ENCODE results near the gene MISFA.
"Not testable (repeated sequence)": the region's sequence is repeated elsewhere in the genome, so short reads cannot be mapped to it uniquely, and the experiment has no call there.

MISFA gene

DNA sequence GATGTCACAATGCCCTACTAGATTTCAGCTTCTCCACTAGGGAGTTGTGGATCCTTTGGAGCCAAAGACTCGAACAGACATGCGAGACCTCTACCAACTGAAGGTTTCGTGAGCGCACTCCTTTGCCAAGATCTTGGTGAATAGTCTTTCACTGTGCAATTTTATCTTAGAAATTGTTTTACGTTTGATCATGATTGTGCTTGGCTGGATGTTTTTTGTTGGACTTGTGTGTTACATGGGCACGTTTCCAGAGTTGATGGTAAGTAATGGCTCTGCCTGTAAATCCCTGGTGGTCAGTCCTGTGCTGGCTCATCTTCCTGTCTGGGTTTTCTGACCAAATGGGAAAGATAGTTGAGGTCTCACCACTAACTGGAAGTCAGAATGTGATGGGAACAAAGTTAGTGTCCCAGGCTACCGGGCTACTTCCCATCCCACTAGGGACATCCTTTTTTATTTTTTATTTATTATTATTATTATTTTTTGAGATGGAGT, at the start of gene MISFA:
Gene MISFA (plus strand): TSS at position 51 of the 492 bp plus-strand sequence. CDS start 140 bp downstream, at position 191.
- DNase-seq = no peak

DNA sequence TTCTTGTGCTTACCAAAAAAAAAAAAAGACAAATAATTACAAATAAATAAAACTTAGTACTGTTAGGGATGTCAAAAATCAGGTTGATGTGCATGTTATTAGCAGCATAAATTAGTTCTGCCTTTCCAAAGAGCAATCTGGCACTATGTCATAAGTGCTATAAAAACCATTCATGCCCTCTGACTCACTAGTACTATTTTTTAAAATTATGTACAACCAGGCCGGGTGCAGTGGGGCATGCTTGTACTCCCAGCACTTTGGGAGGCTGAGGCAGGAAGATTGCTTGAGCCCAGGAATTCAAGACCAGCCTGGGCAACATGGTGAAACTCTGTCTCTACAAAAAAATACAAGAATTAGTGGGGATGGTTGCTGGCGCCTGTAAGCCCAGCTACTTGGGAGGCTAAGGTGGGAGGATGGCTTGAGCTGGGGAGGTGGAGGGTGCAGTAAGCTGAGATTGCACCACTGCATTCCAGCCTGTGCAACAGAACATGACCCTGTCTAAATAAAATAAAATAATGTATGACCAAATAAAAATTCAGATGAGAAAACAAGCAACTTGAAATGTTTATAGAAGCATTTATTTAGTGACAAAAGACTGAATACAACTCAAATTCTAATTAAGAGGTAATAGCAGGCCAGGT, 36.4 kb upstream of the MISFA start:
- DNase-seq = no peak

DNA sequence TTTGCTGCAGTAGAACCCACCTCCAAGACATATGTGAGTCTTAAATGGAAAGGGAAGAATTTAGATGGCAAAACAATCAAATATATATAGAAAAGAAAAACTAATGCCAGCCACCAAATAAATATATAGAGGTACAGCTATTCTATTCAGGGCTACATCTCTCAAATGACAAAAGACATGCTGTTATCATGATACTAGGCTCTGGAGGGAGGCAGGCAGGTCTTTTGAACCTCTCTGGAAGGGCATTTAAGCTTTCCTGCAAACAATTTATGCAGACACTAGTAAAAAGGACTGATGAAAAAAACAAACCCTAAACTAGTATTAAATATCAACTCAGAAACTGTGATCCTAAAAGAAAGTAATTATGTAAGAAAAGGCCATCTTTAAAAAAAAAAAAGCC, 35.4 kb upstream of the MISFA start:
- no peak for DNase-seq

DNA sequence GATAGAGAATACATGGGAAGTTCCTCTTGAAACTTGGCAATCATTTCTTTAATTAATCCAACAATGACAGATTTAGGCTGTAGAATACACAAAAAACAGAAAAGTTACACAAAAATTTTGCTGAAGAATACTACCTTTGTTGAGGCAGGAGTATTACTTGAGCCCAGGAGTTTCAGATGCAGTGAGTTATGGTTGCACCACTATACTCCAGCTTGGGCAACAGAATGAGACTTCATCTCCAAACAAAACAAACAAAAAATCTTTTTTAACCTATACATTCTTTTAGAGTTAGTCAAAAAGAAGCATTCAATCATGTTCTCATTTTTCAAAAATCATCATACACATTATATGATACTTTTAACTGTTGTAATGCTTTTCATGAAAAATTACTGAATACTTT, 33.2 kb upstream of the MISFA start:
- DNase-seq = no peak

DNA sequence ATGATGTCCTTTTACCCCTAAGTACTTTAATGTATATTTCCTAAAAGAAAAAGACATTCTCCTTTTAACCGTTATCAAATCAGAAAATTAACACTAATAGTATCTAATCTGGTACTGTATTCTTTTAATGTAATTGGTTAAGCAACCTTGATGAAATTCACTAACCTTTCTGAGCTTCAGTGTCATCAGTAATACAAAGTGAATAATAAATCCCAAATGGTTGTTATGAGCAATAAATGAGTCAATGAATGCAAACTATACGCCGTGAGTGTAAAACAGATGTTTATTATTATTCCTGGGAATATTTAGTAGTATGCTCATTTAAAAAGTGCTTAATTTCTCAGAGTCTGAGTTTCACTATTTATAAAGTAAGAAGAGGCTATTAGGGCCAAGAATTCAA, 32.5 kb upstream of the MISFA start:
- no peak for DNase-seq

DNA sequence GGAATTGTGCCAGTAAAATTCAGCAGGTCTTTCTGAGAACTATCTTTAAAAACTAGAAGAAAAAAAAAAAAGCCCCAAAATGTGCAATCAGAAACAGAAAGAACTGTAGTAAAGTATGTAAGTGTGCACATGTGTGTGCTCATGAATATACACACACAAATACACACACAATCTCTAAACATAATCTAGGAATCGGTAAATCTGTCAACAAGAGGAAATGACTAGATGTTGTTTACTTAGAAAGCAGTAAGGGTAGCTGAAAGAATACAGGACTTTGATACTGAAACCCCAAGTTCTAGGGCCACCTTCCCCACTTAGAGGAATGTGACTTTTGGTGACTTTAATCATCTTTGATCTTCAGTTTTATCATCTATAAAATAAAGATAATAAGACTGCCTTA, 24.2 kb upstream of the MISFA start:
- DNase-seq = no peak

DNA sequence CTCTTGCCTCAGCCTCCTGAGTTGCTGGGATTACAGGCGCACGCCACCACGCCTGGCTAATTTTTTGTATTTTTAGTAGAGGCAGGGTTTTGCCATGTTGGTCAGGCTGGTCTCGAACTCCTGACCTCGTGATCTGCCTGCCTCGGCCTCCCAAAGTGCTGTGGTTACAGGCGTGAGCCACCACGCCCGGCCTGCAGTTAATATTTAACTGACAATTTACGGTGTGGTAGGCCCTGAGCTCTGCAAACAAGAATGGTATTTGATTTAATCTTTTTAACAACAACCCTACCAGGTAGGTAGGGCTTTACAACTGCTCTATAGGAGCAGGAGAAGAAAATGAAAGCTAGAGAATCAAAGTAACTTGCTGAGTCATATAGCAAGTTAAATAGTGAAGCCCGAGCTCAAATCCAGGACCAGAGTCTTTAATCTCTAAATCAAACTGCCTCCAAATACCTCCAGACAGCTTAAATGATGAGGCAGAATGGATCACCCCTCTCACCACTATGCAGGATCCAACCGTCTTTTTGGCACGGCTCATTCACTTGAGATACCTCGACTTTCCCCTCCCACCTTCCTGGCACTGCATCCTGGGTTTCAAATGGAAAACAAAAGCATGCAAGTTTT, 20.5 kb upstream of the MISFA start:
- no peak for DNase-seq

DNA sequence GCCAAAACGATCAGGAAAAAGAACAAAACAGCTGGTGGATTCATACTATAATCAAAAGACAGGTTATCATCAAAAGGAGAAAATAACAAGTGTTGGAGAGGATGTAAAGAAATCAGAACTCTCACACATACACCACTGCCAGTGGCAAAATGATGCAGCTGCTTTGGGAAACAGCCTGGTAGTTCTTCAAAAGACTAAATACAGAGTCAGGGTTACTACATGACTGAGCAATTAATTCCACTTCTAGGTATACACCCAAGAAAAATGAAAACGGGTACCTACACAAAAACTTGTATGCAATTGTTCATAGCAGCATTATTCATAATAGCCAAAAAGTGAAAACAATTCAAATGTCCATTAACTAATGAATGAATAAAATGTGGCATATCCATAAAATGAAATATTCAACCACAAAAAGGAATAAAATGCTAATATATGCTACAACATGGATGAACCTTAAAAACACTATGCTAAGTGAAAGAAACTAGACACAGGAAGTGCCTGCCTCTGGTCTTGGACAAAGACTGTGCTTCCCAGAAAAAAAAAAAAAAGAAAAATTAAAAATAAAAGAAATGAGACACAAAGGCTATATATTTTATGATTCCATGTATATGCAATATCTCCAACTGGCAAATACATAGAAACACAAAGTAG, 19.3 kb upstream of the MISFA start:
- no peak for DNase-seq

DNA sequence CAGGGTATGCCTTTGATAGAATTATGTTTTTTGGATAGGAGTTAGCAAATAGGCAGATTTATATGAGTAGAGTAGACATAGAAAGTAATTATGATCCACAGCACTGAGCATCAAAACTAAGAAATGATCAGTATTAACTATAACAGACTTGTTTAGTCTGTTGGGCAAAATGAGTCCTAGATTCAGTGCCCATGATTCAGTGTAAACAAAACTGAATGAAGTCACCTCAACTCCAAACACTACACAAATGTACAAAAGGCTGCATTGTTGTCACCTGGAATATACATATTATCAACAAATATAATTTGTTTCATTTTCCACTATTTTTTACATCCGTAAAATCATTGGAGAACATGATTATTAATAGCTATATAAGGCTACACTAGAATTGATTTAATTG, 17.8 kb upstream of the MISFA start:
- no peak for DNase-seq

DNA sequence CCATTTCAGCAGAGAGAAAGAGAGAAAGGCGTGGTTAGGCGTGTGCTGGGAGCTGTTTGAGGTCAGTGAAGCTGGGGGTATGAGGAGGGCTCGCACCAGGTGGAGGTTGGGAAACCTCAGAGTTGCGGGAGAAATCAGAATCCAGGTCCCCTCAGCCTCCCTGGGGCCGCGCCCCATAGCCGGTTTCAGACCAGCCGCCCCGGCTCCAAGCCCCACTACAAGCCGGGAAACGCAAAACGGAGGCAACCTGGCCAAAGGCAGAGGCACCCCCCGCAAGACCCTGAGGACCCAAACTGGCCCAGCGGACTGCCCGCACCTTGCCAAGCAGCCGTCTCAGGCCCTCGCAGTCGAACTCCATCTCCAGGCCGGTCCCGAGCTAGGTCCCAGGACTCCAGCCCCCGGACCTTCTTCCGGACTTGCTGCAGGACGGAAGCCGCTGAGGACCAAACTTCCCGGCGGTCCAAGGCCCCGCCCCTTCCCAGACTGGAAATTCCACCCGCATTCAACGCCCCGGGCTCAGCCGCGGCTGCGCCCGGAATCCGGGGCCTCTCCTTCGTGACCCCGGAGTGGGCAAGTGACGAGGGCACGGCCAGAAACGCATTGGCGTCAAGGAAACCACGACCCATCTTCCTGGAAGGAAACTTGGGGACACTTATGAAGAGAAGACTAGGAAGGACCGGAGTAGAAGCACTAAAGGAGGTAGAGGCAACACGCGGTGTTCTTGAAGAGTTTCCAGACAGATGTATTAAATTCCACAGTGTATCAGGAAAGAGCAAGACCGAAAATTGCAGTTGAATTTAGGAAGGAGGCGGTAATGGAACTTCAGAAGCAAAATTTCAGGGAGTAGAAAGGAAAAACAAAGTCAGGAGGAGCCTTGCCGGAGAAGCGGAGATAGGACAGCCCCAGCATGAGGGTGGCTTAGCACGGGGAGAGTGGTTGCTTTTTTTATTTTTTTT, 11.0 kb upstream of the MISFA start, which contains the start of gene UEVLD:
Gene UEVLD (minus strand): TSS at position 438 of the 956 bp plus-strand sequence. CDS start 80 bp downstream, at position 358.
- DNase-seq = peak; percentile 94

DNA sequence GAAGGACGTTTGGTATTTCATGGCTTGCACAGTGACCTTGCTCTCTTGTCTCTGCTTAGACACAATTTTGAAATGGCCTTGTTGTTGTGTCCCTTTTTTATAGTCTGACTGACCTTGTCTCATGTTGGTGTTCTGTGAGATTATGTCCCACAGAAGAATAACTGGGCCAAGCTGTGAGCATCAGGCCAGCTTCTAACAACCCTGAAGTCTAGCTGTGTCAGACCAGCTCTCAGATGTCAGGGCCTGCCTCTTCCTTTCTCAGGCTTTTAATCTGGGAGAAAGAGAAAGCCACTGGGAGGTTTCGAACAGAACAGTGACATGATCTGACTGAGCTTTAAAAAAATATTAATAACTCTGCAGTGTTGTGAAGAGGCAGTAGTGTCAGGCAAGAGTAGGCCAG, 9.0 kb upstream of the MISFA start:
- DNase-seq = no peak

DNA sequence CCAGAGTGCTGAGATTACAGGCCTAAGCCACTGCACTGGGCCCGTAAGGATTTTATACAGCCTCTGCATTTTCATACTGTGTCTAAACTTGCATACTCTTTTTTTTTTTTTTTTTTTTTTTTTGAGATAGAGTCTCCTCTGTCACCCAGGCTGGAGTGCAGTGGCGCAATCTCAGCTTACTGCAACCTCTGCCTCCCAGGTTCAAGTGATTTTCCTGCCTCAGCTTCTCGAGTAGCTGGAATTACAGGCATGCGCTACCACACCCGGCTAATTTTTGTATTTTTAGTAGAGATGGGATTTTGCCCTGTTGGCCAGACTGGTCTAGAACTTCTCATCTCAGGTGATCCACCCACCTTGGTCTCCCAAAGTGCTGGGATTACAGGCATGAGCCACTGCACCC, 5.5 kb upstream of the MISFA start:
- DNase-seq = not testable (repeated sequence)

DNA sequence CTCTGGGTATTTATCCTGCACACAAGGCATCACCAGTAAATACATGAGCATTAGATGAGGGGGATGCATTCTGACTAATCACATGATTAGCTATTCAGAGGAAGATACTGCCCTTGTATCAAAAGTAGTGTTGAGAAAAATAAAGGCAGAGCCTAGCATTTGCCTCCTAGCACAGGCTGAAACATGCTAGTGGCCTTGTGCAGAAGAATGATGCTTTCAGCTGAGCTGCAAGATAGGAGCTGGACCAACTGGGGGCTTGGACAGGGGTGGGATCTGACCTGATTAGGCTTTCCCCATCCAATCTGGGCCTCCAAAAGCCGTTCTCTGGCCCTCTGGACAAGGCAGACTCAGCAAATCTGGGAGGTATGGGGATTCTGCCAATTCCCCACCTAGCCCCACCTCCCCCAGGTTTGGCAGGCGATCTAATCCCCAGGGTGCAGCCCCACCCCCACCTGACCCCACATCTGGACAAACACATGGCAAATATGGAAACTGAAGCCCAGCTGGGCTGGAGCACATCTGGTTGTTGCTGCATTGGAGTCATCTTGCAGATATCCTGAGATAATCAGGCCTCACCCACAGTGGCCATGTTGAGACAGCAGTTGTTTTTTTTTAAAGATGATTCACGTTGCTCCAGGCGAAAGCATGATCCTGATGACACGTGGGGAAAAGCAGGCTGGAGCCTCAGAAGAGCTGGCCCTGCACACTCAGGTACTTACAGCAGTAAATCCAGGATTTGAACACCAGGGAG, 4.4 kb upstream of the MISFA start:
- no peak for DNase-seq

DNA sequence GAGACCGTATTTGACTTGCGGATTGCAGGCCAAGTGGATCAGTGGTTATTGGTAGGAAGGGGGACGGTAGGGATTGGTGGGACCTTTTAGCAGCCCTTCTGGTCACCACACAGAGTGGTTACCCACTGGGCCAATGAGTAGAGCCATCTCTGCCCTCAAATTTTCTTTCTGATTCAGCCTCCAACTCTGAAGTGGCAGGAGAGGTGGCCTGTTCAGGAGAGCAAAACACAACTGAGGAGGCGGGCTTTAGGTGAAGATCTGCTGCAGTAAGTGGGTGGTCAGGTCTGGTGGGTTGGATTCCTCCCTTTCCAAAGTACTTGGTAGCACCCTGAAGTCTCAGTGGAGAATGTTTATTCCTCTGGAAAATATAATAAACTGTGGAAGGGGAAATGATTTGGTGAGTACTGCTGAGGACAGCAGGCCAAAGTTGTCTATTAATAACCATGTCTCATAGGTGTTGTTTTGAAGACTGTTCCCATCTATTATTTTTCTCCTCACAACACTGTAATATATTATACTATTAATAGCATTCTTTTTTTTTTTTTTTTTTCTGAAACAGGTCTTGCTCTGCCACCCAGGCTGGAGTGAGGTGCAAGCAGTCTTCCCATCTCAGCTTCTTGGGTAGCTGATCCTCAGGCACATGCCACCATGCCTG, 1.5 kb downstream of the MISFA start:
- DNase-seq = no peak

DNA sequence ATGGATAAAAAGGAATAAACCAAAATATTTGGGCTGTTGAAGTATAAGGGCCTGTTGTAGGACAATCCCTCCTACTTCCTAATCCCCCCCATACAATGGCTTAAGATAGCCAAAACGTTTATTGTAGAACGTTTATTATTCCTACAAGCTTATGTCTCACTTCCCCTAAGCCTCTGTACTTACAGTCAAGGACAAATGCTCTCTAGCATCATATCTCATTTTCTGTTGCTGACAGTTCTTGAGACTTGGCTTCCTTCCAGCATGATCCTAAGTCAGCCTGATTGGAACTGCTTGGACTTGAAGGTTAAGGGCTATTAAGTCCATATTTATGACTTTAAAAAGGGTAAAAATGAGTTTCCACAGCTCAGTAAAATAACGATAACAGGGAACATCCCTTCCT, 8.8 kb downstream of the MISFA start:
- DNase-seq = no peak

DNA sequence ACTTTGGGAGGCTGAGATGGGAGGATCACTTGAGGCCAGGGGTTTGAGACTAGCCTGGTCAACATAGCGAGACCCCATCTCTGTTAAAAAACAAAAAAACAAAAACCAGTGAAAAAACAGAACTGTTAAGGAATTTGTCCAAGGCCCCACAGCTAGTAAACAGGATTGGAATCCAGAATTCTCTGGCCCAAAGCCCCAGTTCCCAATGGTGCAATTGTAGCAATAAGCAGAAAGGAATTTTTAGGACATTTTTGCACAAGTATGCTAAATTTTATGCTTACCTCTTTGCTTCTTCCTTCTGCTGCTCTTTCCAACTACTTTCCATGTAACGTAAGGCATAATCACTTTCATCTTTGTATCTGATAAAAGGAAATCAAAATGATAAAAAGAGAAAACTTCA, 11.6 kb downstream of the MISFA start:
- DNase-seq = no peak

DNA sequence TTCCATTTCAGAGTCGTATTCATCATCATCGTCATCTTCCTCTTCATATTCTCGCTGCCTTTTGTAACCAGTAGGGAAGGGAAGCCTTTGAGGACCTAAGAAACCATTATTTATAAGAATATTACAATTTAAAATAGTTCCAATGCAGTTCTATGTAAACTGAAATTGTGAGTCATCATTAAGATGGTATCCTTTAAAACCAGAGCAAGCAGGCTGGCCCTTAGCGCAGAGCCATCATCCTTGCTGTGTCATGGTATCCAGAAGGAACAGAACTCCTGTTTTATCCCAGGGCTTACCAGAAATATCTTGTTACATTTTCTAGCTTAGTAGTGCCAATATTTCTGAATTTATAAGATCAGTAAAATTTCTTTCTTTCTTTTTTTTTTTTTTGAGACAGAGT, 12.8 kb downstream of the MISFA start:
- no peak for DNase-seq

DNA sequence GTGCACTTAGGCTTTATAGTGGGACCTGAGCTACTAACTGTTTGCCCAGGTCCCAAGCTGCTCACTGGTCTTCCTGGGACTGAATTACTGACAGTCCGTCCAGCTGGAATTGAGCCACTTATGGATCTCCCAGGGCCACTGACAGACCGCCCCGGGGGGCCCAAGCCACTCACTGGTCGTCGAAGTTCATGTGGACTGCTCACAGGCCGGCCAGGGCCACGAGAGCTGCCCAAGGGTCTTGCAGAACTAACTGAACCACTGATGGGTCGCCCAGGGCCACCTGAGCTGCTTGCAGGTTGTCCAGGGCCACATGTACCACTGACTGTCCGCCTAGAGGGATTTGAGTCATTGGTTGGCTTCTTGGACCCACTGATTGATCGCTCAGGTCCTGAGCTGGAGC, 15.1 kb downstream of the MISFA start:
- no peak for DNase-seq

DNA sequence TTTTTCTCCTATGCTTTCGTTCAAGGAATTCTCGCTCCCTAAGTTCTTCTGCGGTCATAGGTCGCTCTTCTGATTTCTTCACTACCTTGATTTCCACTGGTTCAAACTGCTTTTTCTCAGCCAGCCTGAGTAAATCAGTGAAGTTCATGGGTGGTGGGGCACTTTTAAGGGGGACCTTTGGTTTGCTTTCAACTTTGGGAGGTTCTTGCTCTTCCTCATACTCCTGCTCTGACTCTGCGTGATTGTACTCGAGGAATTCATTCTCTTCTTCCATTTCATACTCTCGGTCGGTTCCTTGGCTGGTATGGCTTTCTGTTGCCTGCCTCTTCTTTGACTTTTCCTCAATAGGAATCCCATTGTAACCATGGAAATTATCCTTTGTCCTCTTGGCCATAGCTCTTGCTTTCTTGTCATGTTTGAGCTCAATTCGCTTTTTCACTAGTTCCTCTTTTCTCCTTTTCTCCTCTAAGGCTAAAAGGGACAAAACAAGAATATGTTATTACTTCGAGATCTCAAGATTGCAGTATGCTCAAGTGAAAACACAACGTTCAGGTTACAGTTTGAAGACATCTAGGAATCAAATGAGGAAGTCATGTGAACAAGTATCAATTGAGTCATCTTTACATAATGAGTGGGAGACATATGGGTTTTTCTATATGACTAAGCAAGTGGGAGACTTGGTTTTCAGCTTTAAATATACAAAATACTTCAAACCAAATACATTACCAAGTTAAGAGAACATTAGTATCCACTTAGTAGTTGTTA, 16.2 kb downstream of the MISFA start:
- no peak for DNase-seq

DNA sequence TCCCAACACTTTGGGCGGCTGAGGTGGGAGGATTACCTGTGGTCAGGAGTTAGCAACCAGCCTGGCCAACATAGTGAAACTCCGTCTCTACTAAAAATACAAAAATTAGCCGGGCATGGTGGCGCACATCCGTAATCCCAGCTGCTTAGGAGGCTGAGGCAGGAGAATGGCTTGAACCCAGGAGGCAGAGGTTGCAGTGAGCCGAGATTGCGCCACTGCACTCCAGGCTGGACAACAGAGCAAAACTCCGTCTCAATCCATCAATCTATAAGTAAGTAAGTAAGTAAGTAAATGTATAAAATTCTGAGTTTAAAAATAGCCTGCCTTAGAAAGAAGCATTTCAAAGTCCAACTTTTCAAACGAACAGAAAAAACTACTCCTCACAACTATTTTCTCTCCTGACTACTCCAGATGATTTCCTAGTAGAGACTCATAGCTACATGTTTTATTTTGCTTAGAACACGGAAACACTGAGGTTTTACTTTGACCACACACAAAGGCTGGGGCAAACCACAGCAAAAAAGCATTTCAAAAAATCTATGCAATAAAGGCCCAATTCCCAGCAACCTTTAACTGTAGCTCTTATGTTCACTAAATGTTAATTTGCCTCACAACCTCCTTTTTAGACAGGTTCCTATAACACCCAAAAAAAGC, 18.2 kb downstream of the MISFA start:
- no peak for DNase-seq
